ENCODE data around the gene TSKU.

DNA sequence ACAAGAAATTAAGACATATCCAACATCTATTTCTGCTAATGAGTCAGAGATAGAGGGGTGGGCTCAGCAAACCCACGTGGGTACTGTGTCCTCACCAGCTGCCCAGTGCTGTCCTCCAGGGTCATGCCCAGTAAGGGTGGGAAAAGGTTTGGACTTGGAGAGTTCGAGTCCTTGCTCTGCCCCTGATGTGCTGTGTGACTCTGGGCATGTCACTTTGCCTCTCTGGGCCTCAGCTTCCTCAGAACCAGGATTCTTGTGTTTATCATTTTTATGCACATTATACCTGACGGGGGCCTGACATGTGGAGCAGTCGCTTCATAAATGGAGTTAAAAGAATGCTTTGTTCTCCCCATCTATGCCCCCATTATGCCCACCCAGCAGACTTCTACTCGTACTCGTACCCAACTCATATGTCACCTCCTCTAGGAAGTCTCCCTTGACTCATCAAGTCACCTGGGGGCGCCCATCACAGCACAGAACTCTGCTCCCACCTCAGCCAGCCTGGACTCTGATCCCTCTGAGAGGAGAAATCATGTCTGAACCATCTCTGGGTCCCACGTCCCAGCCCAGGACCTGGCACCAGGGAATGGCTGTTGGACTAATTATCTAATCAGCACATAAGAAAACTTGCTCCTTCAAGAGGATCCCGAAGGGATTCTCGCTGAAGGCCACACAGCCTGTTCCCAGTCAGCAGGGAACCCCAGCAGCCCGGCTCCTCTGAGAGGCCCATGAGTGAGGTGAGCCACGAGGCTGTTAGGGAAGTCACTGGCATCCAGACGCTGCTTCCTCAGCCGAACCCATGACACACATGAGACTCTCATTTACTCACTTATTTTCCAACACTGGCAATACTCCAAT, 38.7 kb upstream of the TSKU start:
- TF ChIP-seq, protein P1, sequence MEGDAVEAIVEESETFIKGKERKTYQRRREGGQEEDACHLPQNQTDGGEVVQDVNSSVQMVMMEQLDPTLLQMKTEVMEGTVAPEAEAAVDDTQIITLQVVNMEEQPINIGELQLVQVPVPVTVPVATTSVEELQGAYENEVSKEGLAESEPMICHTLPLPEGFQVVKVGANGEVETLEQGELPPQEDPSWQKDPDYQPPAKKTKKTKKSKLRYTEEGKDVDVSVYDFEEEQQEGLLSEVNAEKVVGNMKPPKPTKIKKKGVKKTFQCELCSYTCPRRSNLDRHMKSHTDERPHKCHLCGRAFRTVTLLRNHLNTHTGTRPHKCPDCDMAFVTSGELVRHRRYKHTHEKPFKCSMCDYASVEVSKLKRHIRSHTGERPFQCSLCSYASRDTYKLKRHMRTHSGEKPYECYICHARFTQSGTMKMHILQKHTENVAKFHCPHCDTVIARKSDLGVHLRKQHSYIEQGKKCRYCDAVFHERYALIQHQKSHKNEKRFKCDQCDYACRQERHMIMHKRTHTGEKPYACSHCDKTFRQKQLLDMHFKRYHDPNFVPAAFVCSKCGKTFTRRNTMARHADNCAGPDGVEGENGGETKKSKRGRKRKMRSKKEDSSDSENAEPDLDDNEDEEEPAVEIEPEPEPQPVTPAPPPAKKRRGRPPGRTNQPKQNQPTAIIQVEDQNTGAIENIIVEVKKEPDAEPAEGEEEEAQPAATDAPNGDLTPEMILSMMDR (conservative IDR thresholded peaks at IDR 0.05) = no peak
- TF ChIP-seq EZH2 (IDR thresholded peaks at IDR 0.05; ENCODE audit: low read depth) = no peak
